H4 (cell line): ENCODE results near the gene TIRAP. TPM values are rescaled to one million over a fixed set of nuclear protein-coding genes. Genes with fewer than 3 reads are reported as not detected.
"Not testable (repeated sequence)": the region's sequence is repeated elsewhere in the genome, so short reads cannot be mapped to it uniquely, and the experiment has no call there.

ENCODE experiments used
- DNase-seq: peaks from one replicate; pipeline ENCODE4 v3.0.0-alpha.2; 2015; ENCODE audit warnings: low spot score
- total RNA-seq: library from RNA; depleted of rRNA; stranded (reverse); fragments of >200 nt; shearing (Covaris generic); gene quantifications from 2 replicates; pipeline ENCODE4 v1.2.3, GENCODE V29; 2014

The TIRAP gene
- total RNA-seq, 1 experiment from 2014 or later, result 3.9 TPM

- peak; percentile 90 for DNase-seq
Measured at GRCh38 chr11:126284829-126285228, 1.9 kb downstream of the TIRAP start.

GRCh38 chr11:126288237-126288636 is 5.3 kb downstream of the TIRAP start:
- DNase-seq, result no peak

- DNase-seq, result no peak
Measured at GRCh38 chr11:126290887-126291286, 8.0 kb downstream of the TIRAP start.

GRCh38 chr11:126293726-126294125 is 10.8 kb downstream of the TIRAP start:
- DNase-seq, result no peak

GRCh38 chr11:126297004-126297403 is 14.1 kb downstream of the TIRAP start:
- DNase-seq, result no peak

GRCh38 chr11:126303623-126304456 is 20.9 kb downstream of the TIRAP start, which contains the start of gene DCPS:
Gene DCPS (plus strand): TSS chr11:126304060. CDS start chr11:126304081, 21 bp downstream.
- peak; percentile 83 for DNase-seq

GRCh38 chr11:126304457-126305075 is 21.7 kb downstream of the TIRAP start:
- no peak for DNase-seq

- DNase-seq, result no peak
Measured at GRCh38 chr11:126305699-126306098, 22.8 kb downstream of the TIRAP start.

- no peak for DNase-seq
Measured at GRCh38 chr11:126307706-126308105, 24.8 kb downstream of the TIRAP start.

GRCh38 chr11:126308271-126308671 is 25.4 kb downstream of the TIRAP start:
- DNase-seq, result no peak

GRCh38 chr11:126308771-126309170 is 25.9 kb downstream of the TIRAP start:
- not testable (repeated sequence) for DNase-seq

GRCh38 chr11:126310200-126310991 is 27.5 kb downstream of the TIRAP start:
- DNase-seq, result peak; percentile 67

- no peak for DNase-seq
Measured at GRCh38 chr11:126310992-126311310, 28.1 kb downstream of the TIRAP start.

- no peak for DNase-seq
Measured at GRCh38 chr11:126311401-126312291, 28.8 kb downstream of the TIRAP start.

- no peak for DNase-seq
Measured at GRCh38 chr11:126312961-126313360, 30.1 kb downstream of the TIRAP start.

- no peak for DNase-seq
Measured at GRCh38 chr11:126313826-126314225, 30.9 kb downstream of the TIRAP start.

GRCh38 chr11:126317432-126317755 is 34.5 kb downstream of the TIRAP start:
- DNase-seq, result no peak

GRCh38 chr11:126317756-126318573 is 35.1 kb downstream of the TIRAP start:
- DNase-seq, result peak; percentile 97

- DNase-seq, result peak; percentile 95
Measured at GRCh38 chr11:126318574-126319373, 35.9 kb downstream of the TIRAP start.

GRCh38 chr11:126319374-126319740 is 36.5 kb downstream of the TIRAP start:
- no peak for DNase-seq
